ENCODE data around the gene CTXN1. TPM values are rescaled to one million over a fixed set of nuclear protein-coding genes. Genes with fewer than 3 reads are reported as not detected.
"Not testable (repeated sequence)": the region's sequence is repeated elsewhere in the genome, so short reads cannot be mapped to it uniquely, and the experiment has no call there.

The CTXN1 gene
- total RNA-seq, 2 donors from 2014 or later = 5.9 to 11.7 TPM

GRCh38 chr19:7918615-7919421, 7.1 kb downstream of the CTXN1 start:
- no peak for DNase-seq (ENCODE audit: low spot score)
- intact Hi-C loops (cut with DNase I) = no loop called here

GRCh38 chr19:7918062-7918614, 7.8 kb downstream of the CTXN1 start:
- intact Hi-C loops (cut with DNase I); DNase-seq (ENCODE audit: low spot score): not testable (repeated sequence)

DNA sequence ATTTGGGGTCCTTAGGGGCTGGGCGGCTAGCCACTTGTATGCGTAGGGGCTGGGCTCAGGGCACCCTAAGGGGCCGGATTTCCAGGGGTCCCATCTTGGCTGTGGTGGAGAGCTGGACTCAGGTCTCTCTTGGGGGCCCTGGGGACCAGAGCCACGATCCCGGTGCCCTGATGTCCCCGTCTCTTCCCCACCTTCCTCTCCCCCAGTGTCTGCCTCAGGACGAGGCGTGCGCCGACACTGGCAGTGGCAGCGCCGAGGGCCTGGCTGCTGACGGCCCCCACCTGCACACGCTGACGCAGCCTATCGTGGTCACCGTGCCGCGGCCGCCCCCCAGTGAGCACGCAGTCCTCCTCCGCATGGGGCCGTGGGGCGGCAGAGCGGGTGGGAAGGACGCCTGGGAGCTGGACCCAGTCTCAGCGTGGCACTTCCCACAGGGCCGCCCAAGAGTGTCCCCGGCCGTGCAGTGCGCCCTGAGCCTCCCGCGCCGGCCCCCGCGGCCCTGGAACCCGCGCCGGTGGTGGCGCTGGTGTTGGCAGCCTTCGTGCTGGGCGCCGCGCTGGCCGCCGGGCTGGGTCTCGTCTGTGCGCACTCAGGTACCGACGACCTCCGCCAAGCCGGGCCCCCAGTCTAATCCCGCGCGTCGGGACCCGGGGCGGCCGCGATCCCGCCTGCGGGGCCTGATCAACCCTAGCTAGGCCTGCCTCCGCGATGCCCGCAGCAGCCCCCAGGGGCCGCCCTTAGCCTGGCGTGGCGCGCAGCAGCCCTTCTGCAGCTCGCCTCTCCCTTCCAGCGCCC, 8.5 kb downstream of the CTXN1 start:
- DNase-seq (ENCODE audit: low spot score) = no peak
- intact Hi-C loops (cut with DNase I) = no loop called here

DNA sequence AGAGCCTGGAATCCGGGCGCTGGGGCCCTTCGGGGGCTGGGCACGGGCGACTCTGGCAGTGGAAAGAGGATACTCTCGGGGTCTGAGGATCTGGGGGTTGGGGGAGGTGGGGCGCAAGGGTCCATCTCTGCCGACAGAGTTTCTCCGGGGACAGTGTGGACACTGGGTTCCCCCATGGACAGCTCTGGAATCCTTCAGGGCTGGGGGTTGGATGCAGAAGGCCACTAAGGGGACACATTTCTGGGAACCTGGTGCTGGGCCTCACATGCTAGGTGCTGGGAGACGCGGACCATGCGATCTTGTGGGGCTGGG, 9.0 kb downstream of the CTXN1 start:
- intact Hi-C loops (cut with DNase I) = no loop called here
- DNase-seq (ENCODE audit: low spot score) = no peak

- DNase-seq (ENCODE audit: low spot score) = no peak
- intact Hi-C loops (cut with DNase I) = no loop called here
These were observed 9.6 kb downstream of the CTXN1 start for GRCh38 chr19:7916103-7916954.

DNA sequence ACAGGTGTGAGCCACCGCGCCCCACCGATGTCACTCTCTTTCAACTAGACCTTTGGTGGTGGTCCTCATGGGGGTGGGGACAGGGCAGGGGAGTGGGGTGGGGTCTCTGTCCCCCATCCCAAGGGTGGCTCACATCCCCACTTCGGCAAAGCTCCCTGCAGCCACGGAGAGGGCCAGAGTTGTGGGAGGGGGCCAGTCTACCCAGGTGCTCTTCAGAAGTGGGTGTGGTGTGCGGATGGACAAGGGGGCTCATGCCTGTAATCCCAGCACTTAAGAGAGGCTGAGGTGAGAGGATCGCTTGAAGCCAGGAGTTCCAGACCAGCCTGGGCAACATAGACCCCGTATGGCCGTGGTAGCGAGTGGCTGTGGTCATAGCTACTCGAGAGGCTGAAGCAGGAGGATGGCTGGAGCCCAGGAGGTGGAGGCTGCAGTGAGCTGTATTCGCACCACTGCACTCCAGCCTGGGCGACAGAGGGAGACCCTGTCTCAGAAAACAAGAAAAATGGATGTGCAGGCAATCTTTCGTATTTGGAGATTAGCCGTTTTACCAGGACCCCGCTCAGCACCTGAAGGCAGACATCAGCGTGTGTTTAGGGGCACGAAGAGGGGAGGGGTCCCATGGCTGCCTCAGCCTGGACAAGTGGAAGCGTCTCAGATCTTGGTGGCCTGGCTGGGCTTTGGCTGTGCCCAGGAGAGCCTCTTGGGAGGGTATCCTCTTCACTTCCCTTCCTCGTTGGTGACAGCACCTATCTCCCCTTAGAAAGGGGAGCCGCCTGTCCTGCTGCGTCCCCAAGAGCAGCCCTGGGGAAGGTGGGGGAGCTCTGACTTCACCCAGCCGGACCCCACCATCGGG, 10.5 kb downstream of the CTXN1 start:
- no peak for DNase-seq (ENCODE audit: low spot score)
- intact Hi-C loops (cut with DNase I) = no loop called here

DNA sequence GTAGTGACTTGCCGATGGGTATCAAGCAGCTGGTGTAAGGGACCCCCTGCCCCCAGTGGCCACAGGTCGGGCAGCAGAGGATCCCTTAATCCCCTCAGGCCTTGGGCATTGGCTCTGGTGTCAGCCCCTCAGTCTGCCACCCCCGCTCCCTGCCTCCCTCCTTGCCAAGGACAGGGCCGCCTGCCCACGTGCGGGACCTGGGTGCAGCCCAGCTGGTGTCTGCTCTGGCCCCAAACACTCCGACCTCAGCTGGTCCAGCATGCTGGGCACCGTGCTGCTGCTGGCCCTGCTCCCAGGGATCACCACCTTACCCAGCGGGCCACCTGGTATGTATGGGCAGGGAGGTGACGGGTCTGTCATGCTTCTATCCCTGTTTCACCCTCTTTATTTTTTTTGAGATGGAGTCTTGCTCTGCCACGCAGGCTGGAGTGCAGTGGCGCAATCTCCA, 11.3 kb downstream of the CTXN1 start, which contains the start of gene TGFBR3L:
TGFBR3L (plus strand) TSS at position 233 of the 448 bp plus-strand sequence.
- DNase-seq (ENCODE audit: low spot score) = no peak
- intact Hi-C loops (cut with DNase I) = no loop called here

DNA sequence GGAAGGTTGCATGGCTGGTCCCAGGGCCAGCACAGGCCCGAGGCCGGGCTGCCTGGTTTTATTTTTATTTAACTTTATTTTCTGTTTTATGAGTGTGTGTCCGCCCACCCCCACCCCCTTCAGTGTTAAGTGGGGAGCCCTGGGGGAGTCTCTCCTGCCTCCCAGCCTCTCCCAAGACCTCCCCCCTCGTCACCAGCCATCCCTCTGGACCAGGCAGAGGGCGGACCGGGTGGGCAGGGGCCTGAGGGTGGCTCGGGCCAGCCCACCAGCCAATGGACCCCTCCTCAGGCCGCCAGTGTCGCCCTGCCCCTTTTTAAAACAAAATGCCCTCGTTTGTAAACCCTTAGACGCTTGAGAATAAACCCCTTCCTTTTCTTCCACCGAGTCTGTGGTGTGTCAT, 11.8 kb downstream of the CTXN1 start:
- no peak for DNase-seq (ENCODE audit: low spot score)

GRCh38 chr19:7913652-7914051, 12.3 kb downstream of the CTXN1 start:
- no peak for DNase-seq (ENCODE audit: low spot score)
- intact Hi-C loops (cut with DNase I) = no loop called here

More for the DNA sequence above, 11.8 kb downstream of the CTXN1 start:
- intact Hi-C loops (cut with DNase I) = no loop called here

DNA sequence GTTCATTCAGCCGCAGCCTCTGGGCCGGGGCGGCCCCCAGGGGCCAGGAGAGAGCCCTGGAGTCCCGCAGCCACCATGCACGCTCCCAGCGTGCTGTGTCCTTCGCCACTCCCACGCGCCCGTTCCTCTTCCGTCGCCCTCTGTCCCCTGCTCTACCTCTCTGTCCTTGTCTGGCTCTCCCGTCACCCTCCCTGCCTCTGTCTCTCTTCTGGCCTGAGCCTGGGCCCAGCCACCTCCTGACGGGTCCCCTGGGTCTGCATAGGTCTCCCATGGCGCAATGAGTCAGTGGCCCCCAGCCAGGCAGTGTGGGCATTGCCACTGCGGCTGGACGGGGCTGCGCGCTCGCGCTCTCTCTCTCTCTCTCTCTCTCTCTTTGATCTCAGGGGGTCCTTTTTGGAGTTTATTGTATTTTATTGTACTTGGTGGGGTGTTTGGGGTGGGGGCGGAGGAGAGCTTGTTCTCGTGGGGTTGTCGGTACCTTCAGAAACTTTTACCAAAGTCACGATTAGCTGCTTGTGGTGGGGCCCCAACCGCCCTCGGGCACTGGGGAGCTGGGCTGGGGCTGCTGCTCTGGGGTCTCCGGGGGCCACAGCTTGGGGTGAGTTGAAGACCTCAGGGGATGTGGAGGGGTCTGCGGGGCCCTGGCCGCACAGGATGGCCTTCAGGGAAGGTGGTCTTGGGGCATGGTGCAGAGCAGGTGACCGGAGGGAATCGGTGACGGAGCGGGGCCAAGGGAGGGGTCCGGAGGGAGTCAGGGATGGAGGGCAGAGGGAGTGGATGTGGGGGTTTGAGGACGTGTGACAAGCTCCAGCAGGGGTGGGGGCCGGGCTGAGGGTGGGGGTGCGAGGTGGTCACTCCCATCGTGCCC, 13.0 kb downstream of the CTXN1 start:
- DNase-seq (ENCODE audit: low spot score) = no peak
- intact Hi-C loops (cut with DNase I) = no loop called here

DNA sequence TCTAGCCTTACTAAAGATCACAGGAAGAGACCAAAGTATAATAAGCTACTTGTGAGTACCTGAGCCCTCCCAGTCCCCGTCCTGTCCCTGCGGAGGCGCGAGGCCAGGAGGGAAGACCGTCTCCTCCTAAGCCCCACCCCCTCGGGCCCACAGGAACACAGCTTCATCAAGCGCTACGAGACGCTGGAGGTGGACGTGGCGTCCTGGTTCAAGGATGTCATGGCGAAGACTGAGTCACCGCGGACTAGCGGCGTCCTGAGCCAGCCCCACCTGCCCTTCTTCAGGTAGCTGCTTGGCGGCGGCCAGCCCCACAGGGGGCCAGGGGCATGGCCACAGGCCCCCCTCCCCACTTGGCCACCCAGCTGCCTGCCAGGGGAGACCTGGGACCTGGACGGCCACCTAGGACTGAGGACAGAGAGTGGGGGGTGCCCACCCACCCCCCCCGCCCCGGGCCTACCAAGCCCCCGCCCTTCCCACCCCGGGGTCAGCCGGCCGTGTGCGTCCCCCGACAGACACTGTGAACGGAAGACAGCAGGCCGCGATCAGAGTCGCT, 13.7 kb downstream of the CTXN1 start:
- DNase-seq (ENCODE audit: low spot score) = no peak
- intact Hi-C loops (cut with DNase I) = no loop called here

DNA sequence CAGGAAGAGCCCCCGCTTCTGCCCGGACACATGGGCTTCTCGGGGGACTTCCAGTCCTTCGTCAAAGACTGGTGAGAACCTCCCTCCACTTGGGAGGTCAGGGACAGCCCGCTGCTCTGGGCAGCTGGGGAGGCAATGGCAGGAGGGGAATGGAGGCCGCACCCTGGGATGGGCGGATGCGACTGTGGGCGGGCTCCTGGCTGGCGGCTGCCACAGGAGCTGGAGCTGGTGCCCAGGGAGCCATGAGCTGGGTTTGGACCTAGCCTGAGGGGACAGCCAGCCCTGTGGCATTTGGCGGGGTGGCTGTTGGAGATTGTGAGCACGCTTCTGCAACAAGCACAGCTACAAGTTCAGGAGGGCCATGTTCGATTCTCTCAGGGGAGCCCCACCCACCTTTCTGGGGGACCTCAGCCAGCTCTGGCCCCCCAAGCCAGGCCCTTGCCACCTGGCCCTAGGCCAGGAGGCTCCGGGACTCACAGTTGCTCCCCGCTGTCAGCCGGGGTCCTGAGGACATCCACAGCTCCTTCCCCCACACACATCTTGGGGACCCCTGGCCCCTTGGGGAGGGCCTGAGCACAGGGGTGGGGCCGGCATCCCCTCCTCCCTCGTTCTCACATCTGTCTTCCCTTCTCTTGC, 14.3 kb downstream of the CTXN1 start:
- DNase-seq (ENCODE audit: low spot score) = no peak
- intact Hi-C loops (cut with DNase I) = no loop called here

- no peak for DNase-seq (ENCODE audit: low spot score)
- intact Hi-C loops (cut with DNase I) = no loop called here
These were observed 15.4 kb downstream of the CTXN1 start for GRCh38 chr19:7910321-7911161.

- DNase-seq (ENCODE audit: low spot score) = no peak
- intact Hi-C loops (cut with DNase I) = no loop called here
These were observed 16.4 kb downstream of the CTXN1 start for GRCh38 chr19:7909471-7910067.

DNA sequence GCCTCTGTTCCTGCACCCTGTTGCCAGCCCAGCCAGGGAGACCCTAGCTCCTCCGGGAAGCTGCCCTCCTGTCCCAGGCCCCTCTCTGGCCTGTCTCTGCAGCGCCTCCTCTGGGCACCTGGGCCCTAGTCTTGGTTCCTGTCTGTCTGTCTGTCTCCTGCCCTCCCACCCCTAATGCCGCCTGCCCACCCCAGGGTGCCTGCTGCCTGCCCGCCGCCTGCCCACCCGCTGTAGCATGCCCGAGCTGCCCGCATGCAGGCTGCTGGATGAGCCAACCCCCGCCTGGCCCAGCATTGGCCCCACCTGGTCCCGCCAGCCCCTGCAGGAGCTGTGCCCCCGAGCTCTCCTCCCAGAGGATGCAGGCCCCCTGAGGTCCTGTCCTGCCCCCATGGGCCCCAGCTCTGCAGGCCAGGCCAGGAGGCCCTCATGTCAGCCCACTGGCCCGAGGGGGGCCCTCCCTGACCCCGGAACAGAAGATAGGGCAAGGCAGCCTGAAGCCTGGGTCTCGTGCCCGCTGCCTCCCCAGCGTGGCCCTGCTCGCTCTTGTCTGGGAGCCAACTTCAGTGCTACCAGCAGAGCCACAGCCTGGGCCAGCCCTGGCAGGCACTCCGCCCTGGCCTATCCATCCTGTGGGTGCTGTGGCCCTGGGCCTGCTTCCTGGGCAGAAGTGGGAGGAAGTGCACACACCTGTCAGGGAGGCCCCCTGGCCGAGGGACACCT, 17.0 kb downstream of the CTXN1 start:
- no peak for DNase-seq (ENCODE audit: low spot score)
- intact Hi-C loops (cut with DNase I) = no loop called here
